PC-3 (cell line): ENCODE results near the gene PUS7. TPM values are rescaled to one million over a fixed set of nuclear protein-coding genes. Genes with fewer than 3 reads are reported as not detected.

ENCODE experiments used
- ATAC-seq: fragments of 200-7000 bp; cut with Tn5 transposase; 2 replicates; pipeline ENCODE4 v1.9.1; 2020; ENCODE audit warnings: mild to moderate bottlenecking, moderate library complexity
- BruUV-seq: library from RNA; stranded (reverse); fragments of 400-500 nt; replicated peaks from 2 replicates; lab custom pipeline; 2021; lab: Mats Ljungman, UMichigan
- CTCF ChIA-PET: fragments of 300-600 bp; sonication (Branson Sonifier 250); formaldehyde crosslinking; loops from one replicate; lab custom pipeline; 2022; ENCODE audit warnings: antibody characterized with exemption; lab: Charles Lee
- POLR2A ChIA-PET: fragments of 300-600 bp; sonication (Branson Sonifier 250); formaldehyde crosslinking; loops from one replicate; lab custom pipeline; 2022; ENCODE audit warnings: antibody characterized with exemption; ENCODE audit not compliant: unreplicated experiment; lab: Charles Lee
- DNase-seq: peaks from one replicate; pipeline ENCODE4 v3.0.0-alpha.2; 2015
- H2AFZ ChIP-seq: fragments of 300-600 bp; sonication (generic); 2 replicates; pipeline ENCODE4 v1.6.0; 2016; ENCODE audit warnings: antibody characterized with exemption, low read length
- H3F3A ChIP-seq: fragments of 300-600 bp; sonication (generic); one replicate; pipeline ENCODE4 v1.6.0; 2017; ENCODE audit warnings: antibody characterized with exemption, low read length, control low read depth, mild to moderate bottlenecking; ENCODE audit not compliant: unreplicated experiment
- H3K27ac ChIP-seq: fragments of 300-600 bp; sonication (generic); 2 replicates; pipeline ENCODE4 v1.5.1; 2016; ENCODE audit warnings: mild to moderate bottlenecking, low read length
- H3K27me3 ChIP-seq: fragments of 300-600 bp; sonication (generic); 2 replicates; pipeline ENCODE4 v1.6.1; 2016; ENCODE audit warnings: low read length, mixed read lengths
- H3K36me3 ChIP-seq: fragments of 300-600 bp; sonication (generic); 2 replicates; pipeline ENCODE4 v1.6.1; 2016; ENCODE audit warnings: low read depth, mixed run types, low read length, mixed read lengths
- H3K4me1 ChIP-seq: fragments of 300-600 bp; sonication (generic); 2 replicates; pipeline ENCODE4 v1.5.1; 2016; ENCODE audit warnings: low read length; ENCODE audit not compliant: insufficient read depth
- H3K4me2 ChIP-seq: fragments of 300-600 bp; sonication (generic); 2 replicates; pipeline ENCODE4 v1.6.0; 2016; ENCODE audit warnings: low read length
- H3K4me3 ChIP-seq: fragments of 300-600 bp; sonication (generic); 2 replicates; pipeline ENCODE4 v1.5.1; 2016; ENCODE audit warnings: mild to moderate bottlenecking, low read length, mixed read lengths
- H3K79me2 ChIP-seq: fragments of 300-600 bp; sonication (generic); 2 replicates; pipeline ENCODE4 v1.6.1; 2017; ENCODE audit warnings: low read length, mixed read lengths
- H3K9ac ChIP-seq: fragments of 300-600 bp; sonication (generic); 2 replicates; pipeline ENCODE4 v1.6.0; 2016; ENCODE audit warnings: mild to moderate bottlenecking, low read length
- H3K9me2 ChIP-seq: fragments of 300-600 bp; sonication (generic); replicated peaks from 2 replicates; pipeline ENCODE4 v1.6.1; 2016; ENCODE audit warnings: mixed run types, low read length, mixed read lengths
- H3K9me3 ChIP-seq: fragments of 300-600 bp; sonication (generic); 2 replicates; pipeline ENCODE4 v1.6.1; 2016; ENCODE audit warnings: low read length, mixed read lengths
- H4K20me1 ChIP-seq: fragments of 300-600 bp; sonication (generic); 2 replicates; pipeline ENCODE4 v1.6.1; 2016; ENCODE audit warnings: low read length, mixed read lengths
- CTCF ChIP-seq: fragments of 300-600 bp; sonication (generic); conservative IDR thresholded peaks from 2 replicates; pipeline ENCODE4 v1.5.1; 2017; ENCODE audit warnings: antibody characterized with exemption, low read depth, mild to moderate bottlenecking, low read length
- EZH2 ChIP-seq: fragments of 300-600 bp; sonication (generic); IDR thresholded peaks from one replicate; pipeline ENCODE4 v1.6.1; 2017; ENCODE audit warnings: antibody characterized with exemption, mild to moderate bottlenecking, low read length; ENCODE audit not compliant: unreplicated experiment
- EZH2phosphoT487 ChIP-seq: fragments of 300-600 bp; sonication (generic); IDR thresholded peaks from 2 replicates; pipeline ENCODE4 v1.6.1; 2018; ENCODE audit warnings: mild to moderate bottlenecking, antibody characterized with exemption, low read length, borderline replicate concordance
- intact Hi-C: fragments of 100-400 bp; cut with micrococcal nuclease; formaldehyde crosslinking; loops from 2 replicates; pipeline ENCODE4 v1.9.0; 2023
- total RNA-seq: library from RNA; depleted of rRNA; stranded (reverse); fragments of >200 nt; gene quantifications from 2 replicates; pipeline ENCODE4 v1.2.3, GENCODE V29; 2014

The PUS7 gene
- total RNA-seq, 1 experiment from 2014 or later, result 37.2 TPM

DNA sequence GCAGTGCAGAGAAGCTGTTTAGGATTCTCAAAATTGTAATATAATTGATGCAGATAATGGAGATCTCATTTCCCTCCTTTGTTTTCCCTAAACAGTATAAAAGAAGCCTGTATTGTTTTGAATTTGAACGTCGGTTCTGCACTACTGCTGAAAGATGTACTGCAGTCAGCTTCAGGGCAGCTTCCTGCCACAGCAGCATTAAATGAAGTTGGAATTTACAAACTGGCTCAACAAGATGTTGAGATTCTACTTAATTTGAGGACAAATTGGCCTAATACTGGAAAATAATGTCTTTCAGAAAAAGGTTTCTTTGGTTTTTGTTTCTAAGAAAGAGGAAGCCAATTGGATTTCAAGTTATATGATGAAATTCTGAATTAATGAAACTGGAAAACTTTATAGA, 45.0 kb upstream of the PUS7 start:
- CTCF ChIA-PET, result no interaction called here
- no TSS peak for BruUV-seq

DNA sequence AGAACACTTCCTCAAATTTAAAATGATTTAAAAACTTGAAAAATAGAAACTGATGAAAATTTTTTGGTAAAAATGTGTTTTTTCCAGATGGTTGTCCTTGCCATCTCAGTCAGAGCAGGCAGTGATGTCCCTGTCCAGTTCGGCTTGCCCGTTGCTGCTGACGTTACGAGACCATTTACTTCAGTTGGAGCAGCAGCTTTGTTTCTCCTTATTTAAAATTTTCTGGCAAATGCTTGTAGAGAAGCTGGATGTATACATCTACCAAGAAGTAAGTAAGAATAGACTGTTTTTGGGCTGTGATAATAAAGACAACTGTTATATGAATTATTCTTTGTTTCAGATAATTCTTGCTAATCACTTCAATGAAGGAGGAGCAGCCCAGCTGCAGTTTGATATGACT, 43.1 kb upstream of the PUS7 start:
- ChIA-PET POLR2A (no interaction called here), CTCF (no interaction called here)
- no peak for TF ChIP-seq EZH2phosphoT487
- no peak for TF ChIP-seq CTCF
- TF ChIP-seq EZH2, result no peak
- peaks cover 58% of the 10 kb centered on the region for H3K36me3 ChIP-seq
- no peaks in the 10 kb centered on the region for H3F3A ChIP-seq
- no peak overlapping the region for H3K9ac ChIP-seq
- H4K20me1 ChIP-seq, result no peaks in the 10 kb centered on the region
- intact Hi-C loops, result no loop called here
- BruUV-seq, result no TSS peak
- no peaks in the 10 kb centered on the region for H3K9me2 ChIP-seq
- no peaks in the 10 kb centered on the region for H3K4me1 ChIP-seq
- no peak for ATAC-seq
- H3K27me3 ChIP-seq, result no peaks in the 10 kb centered on the region
- no peak overlapping the region for H3K27ac ChIP-seq
- no peak overlapping the region for H3K4me2 ChIP-seq
- no peak overlapping the region for H3K4me3 ChIP-seq
- H2AFZ ChIP-seq, result no peak overlapping the region
- no peaks in the 10 kb centered on the region for H3K9me3 ChIP-seq
- no peak for DNase-seq
- no peaks in the 10 kb centered on the region for H3K79me2 ChIP-seq

More for the DNA sequence above, 45.0 kb upstream of the PUS7 start:
- Histone ChIP-seq H3K4me1 (no peaks in the 10 kb centered on the region), H4K20me1 (no peaks in the 10 kb centered on the region), H3K36me3 (peaks cover 55% of the 10 kb centered on the region), H3K4me2 (no peak overlapping the region), H3K9me3 (no peaks in the 10 kb centered on the region), H3K9me2 (no peaks in the 10 kb centered on the region), H3K79me2 (no peaks in the 10 kb centered on the region), H3K27ac (no peak overlapping the region), H3K4me3 (no peak overlapping the region), H2AFZ (no peak overlapping the region), H3K27me3 (no peaks in the 10 kb centered on the region), H3K9ac (no peak overlapping the region), H3F3A (no peaks in the 10 kb centered on the region)
- DNase-seq (no peak), ATAC-seq (no peak)
- TF ChIP-seq CTCF, result no peak
- no peak for TF ChIP-seq EZH2
- no peak for TF ChIP-seq EZH2phosphoT487
- POLR2A ChIA-PET, result no interaction called here
- intact Hi-C loops, result no loop called here

DNA sequence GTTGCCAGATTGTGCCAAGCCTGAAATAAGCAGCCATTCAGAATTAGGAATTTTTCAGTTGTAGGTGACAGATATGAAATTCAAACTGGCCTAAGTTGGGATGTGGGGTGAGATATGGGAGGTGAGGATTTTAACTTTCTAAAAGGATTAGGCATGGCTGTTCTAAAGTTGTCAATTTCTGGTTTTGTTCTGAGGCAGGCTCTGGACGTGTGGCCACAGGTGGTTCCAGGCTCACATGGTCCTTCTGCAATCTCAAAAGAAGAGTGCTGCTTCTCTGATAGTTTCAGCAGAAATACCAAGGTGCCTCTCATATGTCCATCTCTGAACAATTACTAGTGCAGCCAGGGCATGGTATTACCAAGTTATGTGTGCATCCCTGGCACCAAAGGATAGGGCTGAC, 37.9 kb upstream of the PUS7 start:
- Histone ChIP-seq H3K9ac (no peak overlapping the region), H3K27me3 (no peaks in the 10 kb centered on the region), H3K4me3 (no peak overlapping the region), H3K27ac (no peak overlapping the region), H3K9me3 (no peaks in the 10 kb centered on the region), H3K79me2 (no peaks in the 10 kb centered on the region), H3K9me2 (no peaks in the 10 kb centered on the region), H3F3A (peaks cover 4% of the 10 kb centered on the region), H2AFZ (no peak overlapping the region), H3K4me2 (no peak overlapping the region), H3K36me3 (peaks cover 52% of the 10 kb centered on the region), H4K20me1 (no peaks in the 10 kb centered on the region), H3K4me1 (no peaks in the 10 kb centered on the region)
- no peak for TF ChIP-seq CTCF
- TF ChIP-seq EZH2, result no peak
- no peak for TF ChIP-seq EZH2phosphoT487
- CTCF ChIA-PET, result no interaction called here
- ATAC-seq, result no peak
- BruUV-seq, result no TSS peak
- intact Hi-C loops, result no loop called here
- POLR2A ChIA-PET, result no interaction called here
- DNase-seq, result no peak
